ENCODE data around the gene ZFX.

ZFX gene

GRCh38 chrX:24169211-24169610, 19.7 kb downstream of the ZFX start:
- Histone ChIP-seq H3K27me3 (ENCODE audit: insufficient read depth, poor library complexity, severe bottlenecking) (no peaks in the 10 kb centered on the region), H3K36me3 (ENCODE audit: low read depth) (peaks cover 12% of the 10 kb centered on the region), H3K27ac (ENCODE audit: poor library complexity, severe bottlenecking) (no peak overlapping the region), H3K4me3 (ENCODE audit: severe bottlenecking) (no peak overlapping the region), H3K4me1 (ENCODE audit: insufficient read depth, poor library complexity, severe bottlenecking) (no peaks in the 10 kb centered on the region), H3K9me3 (ENCODE audit: severe bottlenecking) (no peaks in the 10 kb centered on the region)
- no peak for DNase-seq (ENCODE audit: low spot score)
- no peak for TF ChIP-seq CTCF (IDR thresholded peaks at IDR 0.05; ENCODE audit: poor library complexity, severe bottlenecking)
- no peak for ATAC-seq (ENCODE audit: low read depth)

- Histone ChIP-seq H3K4me1 (ENCODE audit: insufficient read depth, poor library complexity, severe bottlenecking) (no peaks in the 10 kb centered on the region), H3K9me3 (ENCODE audit: severe bottlenecking) (no peaks in the 10 kb centered on the region), H3K36me3 (ENCODE audit: low read depth) (peaks cover 19% of the 10 kb centered on the region), H3K4me3 (ENCODE audit: severe bottlenecking) (no peak overlapping the region), H3K27me3 (ENCODE audit: insufficient read depth, poor library complexity, severe bottlenecking) (no peaks in the 10 kb centered on the region), H3K27ac (ENCODE audit: poor library complexity, severe bottlenecking) (no peak overlapping the region)
- TF ChIP-seq CTCF (IDR thresholded peaks at IDR 0.05; ENCODE audit: poor library complexity, severe bottlenecking) = no peak
- ATAC-seq (ENCODE audit: low read depth) (no peak), DNase-seq (ENCODE audit: low spot score) (no peak)
These were observed 23.8 kb downstream of the ZFX start for GRCh38 chrX:24173115-24173847.

- H3K9me3 ChIP-seq (ENCODE audit: severe bottlenecking) = no peaks in the 10 kb centered on the region
- ATAC-seq (ENCODE audit: low read depth) = no peak
- DNase-seq (ENCODE audit: low spot score) = no peak
- H3K27ac ChIP-seq (ENCODE audit: poor library complexity, severe bottlenecking) = no peak overlapping the region
- no peak for TF ChIP-seq CTCF (IDR thresholded peaks at IDR 0.05; ENCODE audit: poor library complexity, severe bottlenecking)
- H3K27me3 ChIP-seq (ENCODE audit: insufficient read depth, poor library complexity, severe bottlenecking) = no peaks in the 10 kb centered on the region
- H3K36me3 ChIP-seq (ENCODE audit: low read depth) = peaks cover 34% of the 10 kb centered on the region
- H3K4me3 ChIP-seq (ENCODE audit: severe bottlenecking) = no peak overlapping the region
- H3K4me1 ChIP-seq (ENCODE audit: insufficient read depth, poor library complexity, severe bottlenecking) = no peaks in the 10 kb centered on the region
These were observed 25.7 kb downstream of the ZFX start for GRCh38 chrX:24175276-24175675.

GRCh38 chrX:24178441-24178840, 28.9 kb downstream of the ZFX start:
- DNase-seq (ENCODE audit: low spot score) (no peak), ATAC-seq (ENCODE audit: low read depth) (no peak)
- Histone ChIP-seq H3K27ac (ENCODE audit: poor library complexity, severe bottlenecking) (no peak overlapping the region), H3K27me3 (ENCODE audit: insufficient read depth, poor library complexity, severe bottlenecking) (no peaks in the 10 kb centered on the region), H3K4me1 (ENCODE audit: insufficient read depth, poor library complexity, severe bottlenecking) (no peaks in the 10 kb centered on the region), H3K4me3 (ENCODE audit: severe bottlenecking) (no peak overlapping the region), H3K9me3 (ENCODE audit: severe bottlenecking) (no peaks in the 10 kb centered on the region), H3K36me3 (ENCODE audit: low read depth) (peaks cover 34% of the 10 kb centered on the region)
- no peak for TF ChIP-seq CTCF (IDR thresholded peaks at IDR 0.05; ENCODE audit: poor library complexity, severe bottlenecking)

- ATAC-seq (ENCODE audit: low read depth) = no peak
- no peaks in the 10 kb centered on the region for H3K4me1 ChIP-seq (ENCODE audit: insufficient read depth, poor library complexity, severe bottlenecking)
- no peak for TF ChIP-seq CTCF (IDR thresholded peaks at IDR 0.05; ENCODE audit: poor library complexity, severe bottlenecking)
- DNase-seq (ENCODE audit: low spot score) = no peak
- no peaks in the 10 kb centered on the region for H3K9me3 ChIP-seq (ENCODE audit: severe bottlenecking)
- H3K27me3 ChIP-seq (ENCODE audit: insufficient read depth, poor library complexity, severe bottlenecking) = no peaks in the 10 kb centered on the region
- H3K27ac ChIP-seq (ENCODE audit: poor library complexity, severe bottlenecking) = no peak overlapping the region
- H3K4me3 ChIP-seq (ENCODE audit: severe bottlenecking) = no peak overlapping the region
- peaks cover 21% of the 10 kb centered on the region for H3K36me3 ChIP-seq (ENCODE audit: low read depth)
These were observed 34.5 kb downstream of the ZFX start for GRCh38 chrX:24184018-24184417.
